ENCODE data around the gene SLC6A19. TPM values are rescaled to one million over a fixed set of nuclear protein-coding genes. Genes with fewer than 3 reads are reported as not detected.

SLC6A19 gene
- total RNA-seq, 1 experiment from 2014 or later, result not detected

- ChIA-PET CTCF (no interaction called here), POLR2A (ENCODE audit: low non-redundant PET) (no interaction called here)
- intact Hi-C loops (cut with micrococcal nuclease; ENCODE audit: unreplicated experiment), result no loop called here
- Histone ChIP-seq H3K27me3 (replicated peaks; ENCODE audit: insufficient read depth, low read depth, low read length, poor library complexity) (peaks cover 37% of the 10 kb centered on the region), H3K4me1 (ENCODE audit: insufficient read depth, low read length, poor library complexity, severe bottlenecking) (no peaks in the 10 kb centered on the region), H3K27ac (ENCODE audit: low read depth, low read length, poor library complexity, severe bottlenecking) (no peak overlapping the region), H3K36me3 (ENCODE audit: insufficient read depth, low read length, poor library complexity, severe bottlenecking) (no peaks in the 10 kb centered on the region), H3K9me3 (ENCODE audit: low read depth, low read length, poor library complexity, severe bottlenecking) (no peaks in the 10 kb centered on the region), H3K4me3 (ENCODE audit: low read depth, low read length, poor library complexity, severe bottlenecking) (no peak overlapping the region)
- no TSS peak for BruUV-seq (replicated peaks)
- DNase-seq (ENCODE audit: low spot score), result no peak
- TF ChIP-seq CTCF (conservative IDR thresholded peaks at IDR 0.05; ENCODE audit: low read depth, low read length) (no peak), EZH2 (IDR thresholded peaks at IDR 0.05; ENCODE audit: borderline replicate concordance, low read depth, low read length, poor library complexity, severe bottlenecking) (no peak)
These were observed 38.3 kb downstream of the SLC6A19 start for GRCh38 chr5:1239505-1240251.

DNA sequence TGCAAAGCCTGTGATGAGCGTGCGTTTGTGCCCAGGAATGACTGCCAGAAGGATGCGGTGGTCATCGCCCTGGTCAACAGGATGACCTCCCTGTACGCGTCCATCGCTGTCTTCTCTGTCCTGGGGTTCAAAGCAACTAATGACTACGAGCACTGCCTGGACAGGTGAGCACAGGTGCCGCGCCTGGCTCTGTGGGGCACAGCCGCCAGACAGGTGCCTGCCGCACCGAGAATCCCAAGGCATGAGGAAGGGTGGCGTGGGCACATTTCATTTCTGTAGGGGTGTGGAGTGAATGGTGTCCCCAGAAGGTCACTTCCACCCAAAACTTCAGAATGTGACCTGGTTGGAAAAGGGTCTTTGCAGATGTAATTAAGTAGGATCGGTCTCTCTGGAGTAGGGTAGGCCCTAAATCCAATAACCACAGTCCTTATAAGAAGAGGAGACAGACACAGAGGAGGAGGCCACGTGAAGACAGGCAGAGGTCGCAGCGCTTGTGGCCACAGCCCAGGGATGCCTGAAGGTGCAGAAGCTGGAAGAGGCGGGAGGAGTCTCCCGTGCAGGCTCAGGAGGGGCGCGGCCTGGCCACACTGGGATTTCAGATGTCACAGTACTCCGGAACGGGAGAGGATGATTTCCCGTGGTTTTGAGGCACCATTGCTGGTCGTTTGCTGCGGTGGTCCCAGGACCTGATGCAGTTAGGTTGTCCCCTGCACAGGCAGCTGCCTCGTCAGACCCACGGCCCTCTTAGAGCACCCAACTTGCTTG, 39.3 kb downstream of the SLC6A19 start:
- CTCF ChIA-PET, result no interaction called here

DNA sequence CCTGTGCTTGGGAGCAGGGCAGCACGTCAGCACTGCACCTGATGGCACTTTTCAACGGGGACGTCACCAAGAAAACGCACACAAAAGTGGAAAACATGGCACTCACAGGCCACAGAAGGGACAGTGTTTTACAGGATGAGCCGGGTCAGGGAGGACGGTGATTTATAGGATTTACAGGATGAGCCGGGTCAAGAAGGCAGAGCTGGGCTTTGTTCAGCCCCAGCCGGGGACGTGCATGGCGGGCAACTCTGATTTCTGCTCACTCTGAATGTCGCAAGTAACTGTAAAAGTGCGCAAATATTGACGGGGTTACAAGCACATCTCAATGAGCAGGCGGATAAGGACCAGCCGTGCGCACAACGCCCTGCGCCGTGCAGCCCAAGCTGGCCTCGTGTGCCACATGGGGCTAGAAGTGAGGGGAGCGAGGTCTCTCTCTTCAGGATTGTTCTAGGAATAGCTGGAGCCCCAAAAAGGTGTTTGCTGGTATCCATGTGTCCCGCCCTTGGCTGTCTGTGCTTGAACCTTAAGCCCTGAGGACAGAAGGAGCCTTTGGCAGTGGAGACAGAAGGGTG, 40.2 kb downstream of the SLC6A19 start:
- no peaks in the 10 kb centered on the region for H3K4me1 ChIP-seq (ENCODE audit: insufficient read depth, low read length, poor library complexity, severe bottlenecking)
- no peak for TF ChIP-seq EZH2 (IDR thresholded peaks at IDR 0.05; ENCODE audit: borderline replicate concordance, low read depth, low read length, poor library complexity, severe bottlenecking)
- TF ChIP-seq CTCF (conservative IDR thresholded peaks at IDR 0.05; ENCODE audit: low read depth, low read length), result no peak
- POLR2A ChIA-PET (ENCODE audit: low non-redundant PET), result no interaction called here
- intact Hi-C loops (cut with micrococcal nuclease; ENCODE audit: unreplicated experiment), result no loop called here
- H3K9me3 ChIP-seq (ENCODE audit: low read depth, low read length, poor library complexity, severe bottlenecking), result no peaks in the 10 kb centered on the region
- no peak overlapping the region for H3K27ac ChIP-seq (ENCODE audit: low read depth, low read length, poor library complexity, severe bottlenecking)
- H3K4me3 ChIP-seq (ENCODE audit: low read depth, low read length, poor library complexity, severe bottlenecking), result no peak overlapping the region
- no peak for DNase-seq (ENCODE audit: low spot score)
- BruUV-seq (replicated peaks), result no TSS peak
- no peaks in the 10 kb centered on the region for H3K36me3 ChIP-seq (ENCODE audit: insufficient read depth, low read length, poor library complexity, severe bottlenecking)
- CTCF ChIA-PET, result no interaction called here
- peaks cover 56% of the 10 kb centered on the region for H3K27me3 ChIP-seq (replicated peaks; ENCODE audit: insufficient read depth, low read depth, low read length, poor library complexity)

More for the DNA sequence above, 39.3 kb downstream of the SLC6A19 start:
- BruUV-seq (replicated peaks), result no TSS peak
- no peaks in the 10 kb centered on the region for H3K4me1 ChIP-seq (ENCODE audit: insufficient read depth, low read length, poor library complexity, severe bottlenecking)
- no peak overlapping the region for H3K4me3 ChIP-seq (ENCODE audit: low read depth, low read length, poor library complexity, severe bottlenecking)
- H3K27me3 ChIP-seq (replicated peaks; ENCODE audit: insufficient read depth, low read depth, low read length, poor library complexity), result peaks cover 47% of the 10 kb centered on the region
- TF ChIP-seq EZH2 (IDR thresholded peaks at IDR 0.05; ENCODE audit: borderline replicate concordance, low read depth, low read length, poor library complexity, severe bottlenecking) (no peak), CTCF (conservative IDR thresholded peaks at IDR 0.05; ENCODE audit: low read depth, low read length) (no peak)
- H3K27ac ChIP-seq (ENCODE audit: low read depth, low read length, poor library complexity, severe bottlenecking), result no peak overlapping the region
- POLR2A ChIA-PET (ENCODE audit: low non-redundant PET), result no interaction called here
- DNase-seq (ENCODE audit: low spot score), result no peak
- no peaks in the 10 kb centered on the region for H3K36me3 ChIP-seq (ENCODE audit: insufficient read depth, low read length, poor library complexity, severe bottlenecking)
- intact Hi-C loops (cut with micrococcal nuclease; ENCODE audit: unreplicated experiment), result no loop called here
- H3K9me3 ChIP-seq (ENCODE audit: low read depth, low read length, poor library complexity, severe bottlenecking), result no peaks in the 10 kb centered on the region

Measured in A673 (cell line).